ENCODE data around the gene FBN1. TPM values are rescaled to one million over a fixed set of nuclear protein-coding genes. Genes with fewer than 3 reads are reported as not detected.

Gene FBN1
- total and polyA plus RNA-seq, 12 donors: 5.6 to 84.6 (median 54.5) TPM

DNA sequence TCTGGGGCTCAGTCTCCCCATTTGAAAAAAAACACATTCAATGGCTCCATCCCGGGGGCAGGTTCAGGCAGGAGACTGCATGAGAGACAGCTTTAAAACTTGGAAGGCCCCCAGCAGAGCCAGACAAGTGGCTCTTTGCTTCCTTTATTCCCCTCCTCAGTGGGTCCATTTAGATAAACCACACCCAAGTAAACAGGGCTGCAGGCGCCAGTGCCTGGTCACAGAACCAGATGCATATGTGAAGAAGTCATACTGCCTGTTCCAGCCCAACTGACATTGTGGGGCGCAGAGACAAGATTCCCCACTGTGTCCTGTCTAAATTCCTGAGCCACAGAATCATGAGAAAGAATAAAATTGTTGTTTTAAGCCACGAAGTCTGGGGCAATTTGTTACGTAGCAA is 9.0 kb downstream of the FBN1 start:
- H3K27ac ChIP-seq: no peak overlapping the region
- TF ChIP-seq, protein P1, sequence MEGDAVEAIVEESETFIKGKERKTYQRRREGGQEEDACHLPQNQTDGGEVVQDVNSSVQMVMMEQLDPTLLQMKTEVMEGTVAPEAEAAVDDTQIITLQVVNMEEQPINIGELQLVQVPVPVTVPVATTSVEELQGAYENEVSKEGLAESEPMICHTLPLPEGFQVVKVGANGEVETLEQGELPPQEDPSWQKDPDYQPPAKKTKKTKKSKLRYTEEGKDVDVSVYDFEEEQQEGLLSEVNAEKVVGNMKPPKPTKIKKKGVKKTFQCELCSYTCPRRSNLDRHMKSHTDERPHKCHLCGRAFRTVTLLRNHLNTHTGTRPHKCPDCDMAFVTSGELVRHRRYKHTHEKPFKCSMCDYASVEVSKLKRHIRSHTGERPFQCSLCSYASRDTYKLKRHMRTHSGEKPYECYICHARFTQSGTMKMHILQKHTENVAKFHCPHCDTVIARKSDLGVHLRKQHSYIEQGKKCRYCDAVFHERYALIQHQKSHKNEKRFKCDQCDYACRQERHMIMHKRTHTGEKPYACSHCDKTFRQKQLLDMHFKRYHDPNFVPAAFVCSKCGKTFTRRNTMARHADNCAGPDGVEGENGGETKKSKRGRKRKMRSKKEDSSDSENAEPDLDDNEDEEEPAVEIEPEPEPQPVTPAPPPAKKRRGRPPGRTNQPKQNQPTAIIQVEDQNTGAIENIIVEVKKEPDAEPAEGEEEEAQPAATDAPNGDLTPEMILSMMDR (IDR thresholded peaks at IDR 0.05): no peak
- no peak for TF ChIP-seq POLR2A (IDR thresholded peaks at IDR 0.05)
- no peaks in the 10 kb centered on the region for H3K27me3 ChIP-seq
- no peak overlapping the region for H3K4me3 ChIP-seq
- H3K36me3 ChIP-seq (replicated peaks in 1 of 2): no peaks in the 10 kb centered on the region
- intact Hi-C loops (cut with DNase I): no loop called here
- H3K9me3 ChIP-seq (replicated peaks in 1 of 3): no peaks in the 10 kb centered on the region
- DNase-seq: no peak
- peaks cover 0 to 6% of the 10 kb centered on the region in 2 donors for H3K4me1 ChIP-seq (replicated peaks in 1 of 2)
- 86 to 98% (median 93%) methylated on average over 5 of the region's 5 CpGs for WGBS, 4 donors

DNA sequence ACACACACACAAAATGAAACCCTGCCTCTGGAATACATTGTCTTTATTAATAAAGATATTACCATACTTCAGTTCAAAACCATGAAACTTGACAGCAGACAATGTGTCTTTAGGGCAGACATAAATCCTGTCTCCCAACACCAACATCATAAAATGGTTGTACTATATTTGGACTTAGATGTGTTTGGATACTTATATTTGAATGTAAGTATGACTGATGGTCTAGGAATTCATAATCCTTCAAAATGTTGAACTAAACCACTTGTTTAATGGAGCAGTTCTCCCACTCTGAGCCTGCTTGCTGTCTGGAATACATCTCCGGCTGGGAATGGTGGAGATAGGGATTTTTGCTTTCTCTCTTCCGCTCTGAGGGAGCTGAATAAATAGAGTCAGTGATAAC is 10.6 kb downstream of the FBN1 start:
- Histone ChIP-seq H3K36me3 (replicated peaks in 1 of 2) (no peaks in the 10 kb centered on the region), H3K27ac (no peak overlapping the region), H3K9me3 (replicated peaks in 1 of 3) (no peaks in the 10 kb centered on the region), H3K27me3 (no peaks in the 10 kb centered on the region), H3K4me3 (no peak overlapping the region), H3K4me1 (replicated peaks in 1 of 2) (no peaks in the 10 kb centered on the region)
- WGBS, 4 donors: 88 to 94% (median 89%) methylated on average over 2 of the region's 2 CpGs
- intact Hi-C loops (cut with DNase I): no loop called here
- DNase-seq: no peak
- no peak for TF ChIP-seq POLR2A (IDR thresholded peaks at IDR 0.05)
- TF ChIP-seq, protein P1 (IDR thresholded peaks at IDR 0.05): no peak

DNA sequence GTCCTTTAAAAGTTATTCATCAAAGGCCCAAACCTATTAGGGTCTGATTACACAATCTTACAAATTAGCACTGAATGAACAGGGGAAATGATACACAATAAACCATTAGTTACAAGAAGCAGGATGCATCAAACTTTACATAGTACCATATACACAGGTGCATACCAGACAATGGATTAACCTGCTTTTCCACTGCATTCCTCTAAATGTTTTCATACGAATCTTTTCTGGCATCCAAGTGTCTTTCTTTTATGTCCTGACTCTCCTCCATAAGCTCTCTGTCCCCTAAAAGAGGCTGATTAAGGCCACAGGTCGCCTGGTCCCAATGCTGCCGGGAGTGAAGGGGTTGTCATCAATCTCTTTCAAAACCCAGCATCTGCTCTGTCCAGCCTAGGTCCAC is 11.4 kb downstream of the FBN1 start:
- no peaks in the 10 kb centered on the region for H3K4me1 ChIP-seq (replicated peaks in 1 of 2)
- H3K27ac ChIP-seq: no peak overlapping the region
- H3K4me3 ChIP-seq: no peak overlapping the region
- no peaks in the 10 kb centered on the region for H3K9me3 ChIP-seq (replicated peaks in 1 of 3)
- intact Hi-C loops (cut with DNase I): no loop called here
- DNase-seq: no peak
- 90 to 93% (median 91%) methylated on average over 3 of the region's 3 CpGs for WGBS, 4 donors
- H3K36me3 ChIP-seq (replicated peaks in 1 of 2): no peaks in the 10 kb centered on the region
- TF ChIP-seq, protein P1 (IDR thresholded peaks at IDR 0.05): no peak
- no peak for TF ChIP-seq POLR2A (IDR thresholded peaks at IDR 0.05)
- H3K27me3 ChIP-seq: no peaks in the 10 kb centered on the region

DNA sequence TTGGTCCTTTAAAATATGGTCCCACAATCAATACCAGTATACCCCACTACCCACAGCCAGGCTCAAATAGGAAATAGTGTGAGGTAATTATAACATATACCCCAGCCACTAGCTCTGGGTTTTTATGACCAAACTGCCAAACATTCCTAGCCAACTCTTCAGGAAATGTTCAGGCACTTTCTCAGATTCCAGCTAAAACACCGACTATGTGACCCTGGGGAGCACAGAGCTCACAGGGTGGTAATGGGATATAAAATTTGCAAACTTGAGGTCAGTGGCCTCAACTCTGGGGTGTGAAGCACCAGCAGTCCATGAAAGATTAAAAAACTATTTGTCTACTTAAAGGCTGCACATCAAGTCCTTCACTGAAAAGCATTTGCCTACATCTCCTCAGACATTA is 12.9 kb downstream of the FBN1 start:
- DNase-seq: no peak
- intact Hi-C loops (cut with DNase I): no loop called here
- no peaks in the 10 kb centered on the region for H3K36me3 ChIP-seq (replicated peaks in 1 of 2)
- H3K4me1 ChIP-seq (replicated peaks in 1 of 2): no peaks in the 10 kb centered on the region
- H3K27me3 ChIP-seq: no peaks in the 10 kb centered on the region
- 28 to 71% (median 49%) methylated on average over 1 of the region's 1 CpG for WGBS, 4 donors
- no peak overlapping the region for H3K4me3 ChIP-seq
- TF ChIP-seq, protein P1 (IDR thresholded peaks at IDR 0.05): no peak
- no peak for TF ChIP-seq POLR2A (IDR thresholded peaks at IDR 0.05)
- H3K9me3 ChIP-seq (replicated peaks in 1 of 3): no peaks in the 10 kb centered on the region
- no peak overlapping the region for H3K27ac ChIP-seq

All from adrenal gland (tissue), 12 donors.